WTC11 (cell line): ENCODE results near the gene COL20A1. TPM values are rescaled to one million over a fixed set of nuclear protein-coding genes. Genes with fewer than 3 reads are reported as not detected.

Source experiments
- ATAC-seq: fragments of 200-7000 bp; cut with Tn5 transposase; 2 replicates; pipeline ENCODE4 v1.10.0; 2021; ENCODE audit warnings: mild to moderate bottlenecking, moderate library complexity
- CTCF ChIA-PET: fragments of 300-600 bp; sonication (Branson Sonifier 250); formaldehyde crosslinking; loops from one replicate; lab custom pipeline; 2021; ENCODE audit warnings: antibody characterized with exemption; lab: Charles Lee
- POLR2A ChIA-PET: fragments of 350-600 bp; sonication (Branson Sonifier 250); formaldehyde crosslinking; loops from one replicate; lab custom pipeline; 2021; ENCODE audit warnings: antibody characterized with exemption; lab: Charles Lee
- DNase-seq: peaks from one replicate; pipeline ENCODE4 v3.0.0; 2021; ENCODE audit warnings: low spot score
- H3K27ac Mint-ChIP-seq: 2 replicates; pipeline ENCODE4 v1.8.0; 2021; ENCODE audit warnings: mixed read lengths
- H3K27me3 Mint-ChIP-seq: 2 replicates; pipeline ENCODE4 v1.8.0; 2021; ENCODE audit warnings: low read depth, mild to moderate bottlenecking, moderate library complexity, mixed read lengths
- H3K36me3 Mint-ChIP-seq: 2 replicates; pipeline ENCODE4 v1.8.0; 2021; ENCODE audit warnings: mixed read lengths
- H3K4me1 Mint-ChIP-seq: 2 replicates; pipeline ENCODE4 v1.8.0; 2022; ENCODE audit warnings: mixed read lengths
- H3K4me3 Mint-ChIP-seq: 2 replicates; pipeline ENCODE4 v1.8.0; 2021; ENCODE audit warnings: mild to moderate bottlenecking, moderate library complexity, mixed read lengths
- H3K9me3 Mint-ChIP-seq: 2 replicates; pipeline ENCODE4 v1.8.0; 2021; ENCODE audit warnings: mixed read lengths
- ATF1 ChIP-seq: sonication (generic); formaldehyde crosslinking; IDR thresholded peaks from 2 replicates; pipeline ENCODE4 v1.8.1; 2023; ENCODE audit warnings: mild to moderate bottlenecking, moderate library complexity, missing genetic modification reagents
- ATF3 ChIP-seq: sonication (generic); formaldehyde crosslinking; conservative IDR thresholded peaks from 2 replicates; pipeline ENCODE4 v1.8.1; 2022; ENCODE audit warnings: mild to moderate bottlenecking, missing genetic modification reagents
- EMX1 ChIP-seq: fragments of 250-450 bp; sonication (Bioruptor Pico); IDR thresholded peaks from 2 replicates; pipeline ENCODE4 v1.8.0; 2021; ENCODE audit warnings: mild to moderate bottlenecking
- ESRRA ChIP-seq: sonication (generic); formaldehyde crosslinking; IDR thresholded peaks from 2 replicates; pipeline ENCODE4 v1.8.1; 2022; ENCODE audit warnings: mild to moderate bottlenecking, missing genetic modification reagents, borderline replicate concordance
- ETV6 ChIP-seq: sonication (generic); formaldehyde crosslinking; IDR thresholded peaks from 2 replicates; pipeline ENCODE4 v1.8.1; 2022; ENCODE audit warnings: mild to moderate bottlenecking, missing genetic modification reagents
- IRF2 ChIP-seq: sonication (generic); formaldehyde crosslinking; IDR thresholded peaks from 2 replicates; pipeline ENCODE4 v1.8.0; 2022; ENCODE audit warnings: low read depth, missing genetic modification reagents, borderline replicate concordance
- JUN ChIP-seq: sonication (generic); formaldehyde crosslinking; IDR thresholded peaks from 2 replicates; pipeline ENCODE4 v1.8.0; 2023; ENCODE audit warnings: mild to moderate bottlenecking, missing genetic modification reagents
- MXD4 ChIP-seq: fragments of 250-450 bp; sonication (Bioruptor Pico); IDR thresholded peaks from 2 replicates; pipeline ENCODE4 v1.8.0; 2021; ENCODE audit warnings: mild to moderate bottlenecking, moderate library complexity, borderline replicate concordance
- NFYB ChIP-seq: sonication (generic); formaldehyde crosslinking; conservative IDR thresholded peaks from 2 replicates; pipeline ENCODE4 v1.8.0; 2022; ENCODE audit warnings: low read depth, missing genetic modification reagents
- NR1H2 ChIP-seq: sonication (generic); formaldehyde crosslinking; IDR thresholded peaks from 2 replicates; pipeline ENCODE4 v1.9.0; 2021; ENCODE audit warnings: mild to moderate bottlenecking, moderate library complexity, missing genetic modification reagents
- NR3C1 ChIP-seq: sonication (generic); formaldehyde crosslinking; conservative IDR thresholded peaks from 2 replicates; pipeline ENCODE4 v1.8.1; 2023; ENCODE audit warnings: low read depth, mild to moderate bottlenecking, missing genetic modification reagents
- OVOL2 ChIP-seq: fragments of 250-450 bp; sonication (Bioruptor Pico); IDR thresholded peaks from 2 replicates; pipeline ENCODE4 v1.9.0; 2021; ENCODE audit warnings: mild to moderate bottlenecking, borderline replicate concordance
- PRDM15 ChIP-seq: sonication (generic); formaldehyde crosslinking; IDR thresholded peaks from 2 replicates; pipeline ENCODE4 v1.8.0; 2022; ENCODE audit warnings: missing genetic modification reagents
- SMAD3 ChIP-seq: sonication (generic); formaldehyde crosslinking; IDR thresholded peaks from 2 replicates; pipeline ENCODE4 v1.8.0; 2022; ENCODE audit warnings: missing genetic modification reagents, mild to moderate bottlenecking, borderline replicate concordance
- TCF7 ChIP-seq: sonication (generic); formaldehyde crosslinking; IDR thresholded peaks from 2 replicates; pipeline ENCODE4 v1.8.0; 2022; ENCODE audit warnings: mild to moderate bottlenecking, low read depth, missing genetic modification reagents, moderate library complexity
- TP53 ChIP-seq: sonication (generic); formaldehyde crosslinking; IDR thresholded peaks from 2 replicates; pipeline ENCODE4 v1.8.1; 2023; ENCODE audit warnings: mild to moderate bottlenecking, missing genetic modification reagents
- ZNF232 ChIP-seq: sonication (generic); formaldehyde crosslinking; IDR thresholded peaks from 2 replicates; pipeline ENCODE4 v1.8.0; 2022; ENCODE audit warnings: mild to moderate bottlenecking, missing genetic modification reagents
- total RNA-seq: library from RNA; stranded (reverse); gene quantifications from 3 replicates; pipeline ENCODE4 v1.2.3, GENCODE V29; 2021
- TF ChIP-seq, protein P1 (sequence below): fragments of 250-450 bp; sonication (Bioruptor Pico); IDR thresholded peaks from 2 replicates; pipeline ENCODE4 v1.9.0; 2021; ENCODE audit warnings: mild to moderate bottlenecking
- TF ChIP-seq, protein P2 (sequence below): sonication (generic); formaldehyde crosslinking; IDR thresholded peaks from 2 replicates; pipeline ENCODE4 v1.8.0; 2022; ENCODE audit warnings: mild to moderate bottlenecking, missing genetic modification reagents
- TF ChIP-seq, protein P3 (sequence below): sonication (generic); formaldehyde crosslinking; IDR thresholded peaks from 2 replicates; pipeline ENCODE4 v1.8.0; 2023; ENCODE audit warnings: missing genetic modification reagents
- TF ChIP-seq, protein P4 (sequence below): sonication (generic); formaldehyde crosslinking; IDR thresholded peaks from 2 replicates; pipeline ENCODE4 v1.8.1; 2023; ENCODE audit warnings: mild to moderate bottlenecking, moderate library complexity, missing genetic modification reagents

The COL20A1 gene
- total RNA-seq, 1 experiment from 2014 or later: 1.3 TPM

DNA sequence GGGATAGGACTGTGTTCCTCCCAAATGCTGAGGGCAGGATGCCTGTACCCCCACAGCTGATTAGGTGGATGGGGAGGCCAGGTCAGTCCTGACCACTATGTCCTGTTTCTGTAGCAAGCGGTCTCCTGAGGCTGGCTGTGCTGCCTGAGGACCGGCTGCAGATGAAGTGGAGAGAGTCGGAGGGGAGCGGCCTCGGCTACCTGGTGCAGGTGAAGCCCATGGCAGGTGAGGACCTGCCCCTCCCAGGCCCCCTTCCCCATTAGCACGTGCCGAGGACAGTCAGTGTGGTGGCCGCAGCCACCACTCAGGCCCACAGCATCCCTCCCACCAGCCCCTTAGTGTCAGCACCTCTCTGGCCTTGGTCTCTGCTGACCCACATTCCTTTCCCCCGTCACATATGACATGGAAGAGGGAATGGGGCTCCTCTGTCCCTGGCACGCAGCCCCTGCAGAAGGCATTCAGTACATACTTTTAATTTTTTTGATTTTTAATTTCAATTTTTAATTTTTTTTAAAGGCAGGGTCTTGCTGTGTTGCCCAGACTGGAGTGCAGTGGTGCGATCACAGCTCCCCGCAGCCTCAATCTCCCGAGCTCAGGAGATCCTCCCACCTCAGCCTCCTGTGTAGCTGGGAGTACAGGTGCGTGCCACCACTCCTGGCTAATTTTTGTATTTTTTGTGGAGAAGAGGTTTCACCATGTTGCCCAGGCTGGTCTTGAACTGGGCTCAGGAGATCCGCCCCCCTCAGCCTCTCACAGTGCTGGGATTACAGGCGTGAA is 5.0 kb downstream of the COL20A1 start (continued):
- TF ChIP-seq ZNF232 (CRISPR knock-in tag) (no peak), EMX1 (CRISPR knock-in tag) (no peak), NR1H2 (CRISPR knock-in tag) (no peak)

DNA sequence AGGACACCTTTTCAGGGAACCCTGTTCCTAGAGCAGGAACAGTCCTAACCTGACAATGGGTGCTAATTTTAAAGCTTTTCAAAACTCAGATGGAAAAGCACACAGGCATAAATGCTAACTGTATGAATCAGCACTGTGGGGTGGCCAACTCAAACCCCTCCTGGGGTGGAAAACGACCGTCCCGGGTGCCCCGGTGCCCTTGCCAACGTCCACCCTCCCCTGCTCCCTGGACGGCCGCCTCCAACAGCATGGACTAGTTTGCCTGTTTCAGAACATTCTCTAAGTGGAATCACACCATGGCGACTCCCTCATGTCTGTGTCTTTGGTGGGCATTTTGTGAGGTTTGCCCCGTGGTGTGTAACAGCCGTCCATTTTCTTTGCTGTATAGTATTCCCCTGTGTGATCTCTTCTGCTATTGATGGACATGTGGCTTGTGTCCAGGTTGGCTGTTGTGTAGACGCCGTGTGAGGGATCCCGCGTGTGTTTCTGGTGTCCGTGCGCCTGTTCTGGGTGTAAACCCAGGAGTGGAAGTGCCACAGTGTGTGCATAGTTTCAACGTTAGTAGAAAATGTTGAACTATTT is 5.8 kb downstream of the COL20A1 start:
- no peaks in the 10 kb centered on the region for H3K36me3 Mint-ChIP-seq
- H3K4me1 Mint-ChIP-seq: peaks cover 16% of the 10 kb centered on the region
- peaks cover 9% of the 10 kb centered on the region for H3K9me3 Mint-ChIP-seq
- H3K4me3 Mint-ChIP-seq: no peak overlapping the region
- CTCF ChIA-PET: no interaction called here
- no peak overlapping the region for H3K27ac Mint-ChIP-seq
- no peak for TF ChIP-seq OVOL2
- TF ChIP-seq ATF3 (CRISPR knock-in tag): no peak
- ATAC-seq (no peak), DNase-seq (no peak)
- peaks cover 16% of the 10 kb centered on the region for H3K27me3 Mint-ChIP-seq
- POLR2A ChIA-PET: no interaction called here

DNA sequence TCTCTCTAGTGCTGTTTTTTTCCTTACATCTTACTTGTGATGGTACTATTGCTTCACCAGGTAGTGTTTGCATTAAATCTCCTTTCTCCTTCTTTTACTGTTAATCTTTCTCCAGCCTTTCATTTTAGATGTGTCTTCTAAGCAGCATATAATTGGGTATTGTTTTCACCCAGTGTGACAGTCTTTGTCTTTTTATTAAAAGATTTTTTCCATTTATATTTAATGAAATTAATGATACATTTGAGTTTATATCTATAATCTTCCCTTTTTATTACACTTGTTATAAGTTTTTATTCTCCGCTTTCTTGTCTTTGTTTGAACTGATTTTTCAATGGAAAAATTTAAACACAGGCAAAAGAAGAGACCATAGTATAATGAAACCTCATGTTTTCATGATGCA is 8.7 kb downstream of the COL20A1 start:
- no peak for TF ChIP-seq ESRRA (CRISPR knock-in tag)
- no peak for TF ChIP-seq ETV6
- no peak for TF ChIP-seq IRF2 (CRISPR knock-in tag)
- TF ChIP-seq PRDM15 (CRISPR knock-in tag): no peak
- no peak for ATAC-seq
- Mint-ChIP-seq H3K4me1 (0 out of 2 replicates have a peak, but pooled peaks cover 2% of the 10 kb centered on the region), H3K27ac (no peak overlapping the region), H3K9me3 (peaks cover 9% of the 10 kb centered on the region), H3K4me3 (no peak overlapping the region), H3K27me3 (peaks cover 12% of the 10 kb centered on the region), H3K36me3 (no peaks in the 10 kb centered on the region)
- CTCF ChIA-PET: no interaction called here
- no peak for DNase-seq
- POLR2A ChIA-PET: no interaction called here

GRCh38 chr20:63303095-63303666 is 10.2 kb downstream of the COL20A1 start:
- no peaks in the 10 kb centered on the region for H3K4me1 Mint-ChIP-seq
- no peaks in the 10 kb centered on the region for H3K36me3 Mint-ChIP-seq
- no peak overlapping the region for H3K27ac Mint-ChIP-seq
- peaks cover 12% of the 10 kb centered on the region for H3K27me3 Mint-ChIP-seq
- ChIA-PET CTCF (no interaction called here), POLR2A (no interaction called here)
- peaks cover 9% of the 10 kb centered on the region for H3K9me3 Mint-ChIP-seq
- no peak overlapping the region for H3K4me3 Mint-ChIP-seq
- DNase-seq (no peak), ATAC-seq (no peak)
- TF ChIP-seq NFYB (CRISPR knock-in tag) (no peak), SMAD3 (CRISPR knock-in tag) (no peak), ATF1 (CRISPR knock-in tag) (no peak), JUN (CRISPR knock-in tag) (no peak), TP53 (no peak), MXD4 (CRISPR knock-in tag) (no peak), TCF7 (CRISPR knock-in tag) (no peak), NR3C1 (no peak)
- TF ChIP-seq, protein P1, sequence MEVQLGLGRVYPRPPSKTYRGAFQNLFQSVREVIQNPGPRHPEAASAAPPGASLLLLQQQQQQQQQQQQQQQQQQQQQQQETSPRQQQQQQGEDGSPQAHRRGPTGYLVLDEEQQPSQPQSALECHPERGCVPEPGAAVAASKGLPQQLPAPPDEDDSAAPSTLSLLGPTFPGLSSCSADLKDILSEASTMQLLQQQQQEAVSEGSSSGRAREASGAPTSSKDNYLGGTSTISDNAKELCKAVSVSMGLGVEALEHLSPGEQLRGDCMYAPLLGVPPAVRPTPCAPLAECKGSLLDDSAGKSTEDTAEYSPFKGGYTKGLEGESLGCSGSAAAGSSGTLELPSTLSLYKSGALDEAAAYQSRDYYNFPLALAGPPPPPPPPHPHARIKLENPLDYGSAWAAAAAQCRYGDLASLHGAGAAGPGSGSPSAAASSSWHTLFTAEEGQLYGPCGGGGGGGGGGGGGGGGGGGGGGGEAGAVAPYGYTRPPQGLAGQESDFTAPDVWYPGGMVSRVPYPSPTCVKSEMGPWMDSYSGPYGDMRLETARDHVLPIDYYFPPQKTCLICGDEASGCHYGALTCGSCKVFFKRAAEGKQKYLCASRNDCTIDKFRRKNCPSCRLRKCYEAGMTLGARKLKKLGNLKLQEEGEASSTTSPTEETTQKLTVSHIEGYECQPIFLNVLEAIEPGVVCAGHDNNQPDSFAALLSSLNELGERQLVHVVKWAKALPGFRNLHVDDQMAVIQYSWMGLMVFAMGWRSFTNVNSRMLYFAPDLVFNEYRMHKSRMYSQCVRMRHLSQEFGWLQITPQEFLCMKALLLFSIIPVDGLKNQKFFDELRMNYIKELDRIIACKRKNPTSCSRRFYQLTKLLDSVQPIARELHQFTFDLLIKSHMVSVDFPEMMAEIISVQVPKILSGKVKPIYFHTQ (CRISPR knock-in tag): no peak
- TF ChIP-seq, protein P2, sequence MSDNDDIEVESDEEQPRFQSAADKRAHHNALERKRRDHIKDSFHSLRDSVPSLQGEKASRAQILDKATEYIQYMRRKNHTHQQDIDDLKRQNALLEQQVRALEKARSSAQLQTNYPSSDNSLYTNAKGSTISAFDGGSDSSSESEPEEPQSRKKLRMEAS: no peak
- TF ChIP-seq, protein P3, sequence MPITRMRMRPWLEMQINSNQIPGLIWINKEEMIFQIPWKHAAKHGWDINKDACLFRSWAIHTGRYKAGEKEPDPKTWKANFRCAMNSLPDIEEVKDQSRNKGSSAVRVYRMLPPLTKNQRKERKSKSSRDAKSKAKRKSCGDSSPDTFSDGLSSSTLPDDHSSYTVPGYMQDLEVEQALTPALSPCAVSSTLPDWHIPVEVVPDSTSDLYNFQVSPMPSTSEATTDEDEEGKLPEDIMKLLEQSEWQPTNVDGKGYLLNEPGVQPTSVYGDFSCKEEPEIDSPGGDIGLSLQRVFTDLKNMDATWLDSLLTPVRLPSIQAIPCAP (CRISPR knock-in tag): no peak
- TF ChIP-seq, protein P4, sequence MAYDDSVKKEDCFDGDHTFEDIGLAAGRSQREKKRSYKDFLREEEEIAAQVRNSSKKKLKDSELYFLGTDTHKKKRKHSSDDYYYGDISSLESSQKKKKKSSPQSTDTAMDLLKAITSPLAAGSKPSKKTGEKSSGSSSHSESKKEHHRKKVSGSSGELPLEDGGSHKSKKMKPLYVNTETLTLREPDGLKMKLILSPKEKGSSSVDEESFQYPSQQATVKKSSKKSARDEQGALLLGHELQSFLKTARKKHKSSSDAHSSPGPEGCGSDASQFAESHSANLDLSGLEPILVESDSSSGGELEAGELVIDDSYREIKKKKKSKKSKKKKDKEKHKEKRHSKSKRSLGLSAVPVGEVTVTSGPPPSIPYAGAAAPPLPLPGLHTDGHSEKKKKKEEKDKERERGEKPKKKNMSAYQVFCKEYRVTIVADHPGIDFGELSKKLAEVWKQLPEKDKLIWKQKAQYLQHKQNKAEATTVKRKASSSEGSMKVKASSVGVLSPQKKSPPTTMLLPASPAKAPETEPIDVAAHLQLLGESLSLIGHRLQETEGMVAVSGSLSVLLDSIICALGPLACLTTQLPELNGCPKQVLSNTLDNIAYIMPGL (CRISPR knock-in tag): no peak
